Prostate gland (tissue), 2 donors: ENCODE data around the gene SPATA2L. TPM values are rescaled to one million over a fixed set of nuclear protein-coding genes. Genes with fewer than 3 reads are reported as not detected.
A peak's percentile ranks its signal among the peaks of the same experiment; 100 is the strongest.

Experiments used
- DNase-seq: peaks from one replicate; pipeline ENCODE4 v3.0.0-alpha.2; 2019; ENCODE audit warnings: low spot score
- H3K27ac ChIP-seq, 2 donors: fragments of 200-600 bp; sonication (generic); 2 replicates each; pipeline ENCODE4 v1.5.1; 2017 to 2019
- H3K27me3 ChIP-seq: fragments of 200-600 bp; sonication (generic); replicated peaks from 2 replicates; pipeline ENCODE4 v1.5.1; 2019; ENCODE audit not compliant: insufficient read depth
- H3K36me3 ChIP-seq, 2 donors: fragments of 200-600 bp; sonication (generic); 1 replicate in 1 of 2; 2 replicates in 1 of 2; pipeline versions ENCODE4 v1.5.1 to v1.8.1; 2017 to 2019
- H3K4me1 ChIP-seq: fragments of 200-600 bp; sonication (generic); replicated peaks from 2 replicates; pipeline ENCODE4 v1.5.1; 2019
- H3K4me3 ChIP-seq, 2 donors: fragments of 200-600 bp; sonication (generic); 2 replicates each; pipeline ENCODE4 v1.5.1; 2017 to 2019
- H3K9me3 ChIP-seq: fragments of 200-600 bp; sonication (generic); 2 replicates; pipeline ENCODE4 v1.5.1; 2017
- CTCF ChIP-seq, 4 experiments: fragments of 200-600 bp in 2 of 4; fragments of 450-650 bp in 2 of 4; sonication (generic) in 2 of 4; IDR thresholded peaks; 1 replicate in 3 of 4; 2 replicates in 1 of 4; pipeline ENCODE4 v1.5.1; 2016 to 2019; ENCODE audit warnings: antibody characterized with exemption in 4 of 4, mild to moderate bottlenecking in 2 of 4, moderate library complexity in 2 of 4
- POLR2A ChIP-seq: fragments of 450-650 bp; IDR thresholded peaks from one replicate; pipeline ENCODE4 v1.6.1; 2016; ENCODE audit warnings: antibody characterized with exemption, mild to moderate bottlenecking
- POLR2AphosphoS5 ChIP-seq: sonication (generic); formaldehyde crosslinking; IDR thresholded peaks from one replicate; pipeline ENCODE4 v1.6.1; 2017; ENCODE audit warnings: antibody characterized with exemption
- WGBS: methylation state at CpG from one replicate; pipeline ENCODE4 v1.1.5; 2018; 5-methylcytosine and 5-hydroxymethylcytosine counted together
- intact Hi-C: fragments of 100-400 bp; cut with DNase I; formaldehyde crosslinking; loops from one replicate; pipeline ENCODE4 v1.14.2; 2022
- total RNA-seq, 2 donors: library from RNA; depleted of rRNA; stranded (reverse); fragments of >200 nt; gene quantifications; one replicate each; pipeline ENCODE4 v1.1.0, GENCODE V29; 2016

SPATA2L gene
- total RNA-seq, 2 donors from 2014 or later: 15.6 to 19.7 TPM

GRCh38 chr16:89712274-89712781 lies 10.8 kb upstream of the SPATA2L start:
- Histone ChIP-seq H3K9me3 (no peaks in the 10 kb centered on the region), H3K27ac (no peak overlapping the region), H3K36me3 (no peaks in the 10 kb centered on the region), H3K27me3 (no peaks in the 10 kb centered on the region), H3K4me1 (no peaks in the 10 kb centered on the region), H3K4me3 (peak overlapping the region; percentile 26 to 27)
- intact Hi-C loops: no loop called here
- DNase-seq: no peak
- WGBS: 12% methylated on average over 22 of the region's 22 CpGs
- no peak for TF ChIP-seq POLR2AphosphoS5
- no peak for TF ChIP-seq POLR2A
- no peak for TF ChIP-seq CTCF (IDR thresholded peaks at IDR 0.05)

- no peak overlapping the region for H3K27ac ChIP-seq
- WGBS: 7% methylated on average over 38 of the region's 48 CpGs
- TF ChIP-seq POLR2AphosphoS5 (no peak), POLR2A (no peak), CTCF (IDR thresholded peaks at IDR 0.05) (no peak)
- intact Hi-C loops: no loop called here
- peak; percentile 28 for DNase-seq
- no peaks in the 10 kb centered on the region for H3K36me3 ChIP-seq
- H3K4me1 ChIP-seq: no peaks in the 10 kb centered on the region
- no peaks in the 10 kb centered on the region for H3K9me3 ChIP-seq
- H3K4me3 ChIP-seq: peak overlapping the region; percentile 26 to 27
- no peaks in the 10 kb centered on the region for H3K27me3 ChIP-seq
Observed at GRCh38 chr16:89711601-89712273, 10.2 kb upstream of the SPATA2L start.

GRCh38 chr16:89710709-89711564 lies 9.4 kb upstream of the SPATA2L start:
- H3K4me3 ChIP-seq: no peak overlapping the region
- DNase-seq: no peak
- intact Hi-C loops: no loop called here
- TF ChIP-seq CTCF (IDR thresholded peaks at IDR 0.05): no peak
- no peak for TF ChIP-seq POLR2AphosphoS5
- TF ChIP-seq POLR2A: no peak
- H3K9me3 ChIP-seq: no peaks in the 10 kb centered on the region
- 73% methylated on average over 58 of the region's 63 CpGs for WGBS
- no peak overlapping the region for H3K27ac ChIP-seq
- H3K4me1 ChIP-seq: no peaks in the 10 kb centered on the region
- no peaks in the 10 kb centered on the region for H3K27me3 ChIP-seq
- H3K36me3 ChIP-seq: no peaks in the 10 kb centered on the region

- Histone ChIP-seq H3K4me1 (no peaks in the 10 kb centered on the region), H3K27ac (no peak overlapping the region), H3K9me3 (no peaks in the 10 kb centered on the region), H3K27me3 (no peaks in the 10 kb centered on the region), H3K4me3 (no peak overlapping the region), H3K36me3 (no peaks in the 10 kb centered on the region)
- no peak for DNase-seq
- TF ChIP-seq POLR2A: no peak
- TF ChIP-seq CTCF (IDR thresholded peaks at IDR 0.05): no peak
- no peak for TF ChIP-seq POLR2AphosphoS5
- intact Hi-C loops: loop anchor here (5.0 kb wide), 1 partner anchor 87 kb away; no protein-coding TSS in a partner anchor
- 91% methylated on average over 19 of the region's 19 CpGs for WGBS
Observed at GRCh38 chr16:89709716-89710432, 8.4 kb upstream of the SPATA2L start.
